Stimulated activated naive CD8-positive, alpha-beta T cell treated with anti-CD3 and anti-CD28 coated beads, Interleukin-15, Interleukin-2, amounts not matched to agents 100 ng/mL and 50 ng/mL, for 24 hours (primary cell): Measurements from ENCODE around the gene PRELID3B.

Source experiments
- H3K27ac Mint-ChIP-seq: one replicate; pipeline ENCODE4 v1.8.0; 2021; ENCODE audit warnings: mild to moderate bottlenecking, mixed read lengths
- H3K27me3 Mint-ChIP-seq: one replicate; pipeline ENCODE4 v1.8.0; 2021; ENCODE audit warnings: mixed read lengths
- H3K36me3 Mint-ChIP-seq: one replicate; pipeline ENCODE4 v1.8.0; 2021; ENCODE audit warnings: low read depth, mixed read lengths
- H3K4me1 Mint-ChIP-seq: one replicate; pipeline ENCODE4 v1.8.0; 2021; ENCODE audit warnings: low read depth, mixed read lengths
- H3K4me3 Mint-ChIP-seq: one replicate; pipeline ENCODE4 v1.8.0; 2021; ENCODE audit warnings: mild to moderate bottlenecking, mixed read lengths
- H3K9me3 Mint-ChIP-seq: one replicate; pipeline ENCODE4 v1.8.0; 2021; ENCODE audit warnings: mixed read lengths

The PRELID3B gene

DNA sequence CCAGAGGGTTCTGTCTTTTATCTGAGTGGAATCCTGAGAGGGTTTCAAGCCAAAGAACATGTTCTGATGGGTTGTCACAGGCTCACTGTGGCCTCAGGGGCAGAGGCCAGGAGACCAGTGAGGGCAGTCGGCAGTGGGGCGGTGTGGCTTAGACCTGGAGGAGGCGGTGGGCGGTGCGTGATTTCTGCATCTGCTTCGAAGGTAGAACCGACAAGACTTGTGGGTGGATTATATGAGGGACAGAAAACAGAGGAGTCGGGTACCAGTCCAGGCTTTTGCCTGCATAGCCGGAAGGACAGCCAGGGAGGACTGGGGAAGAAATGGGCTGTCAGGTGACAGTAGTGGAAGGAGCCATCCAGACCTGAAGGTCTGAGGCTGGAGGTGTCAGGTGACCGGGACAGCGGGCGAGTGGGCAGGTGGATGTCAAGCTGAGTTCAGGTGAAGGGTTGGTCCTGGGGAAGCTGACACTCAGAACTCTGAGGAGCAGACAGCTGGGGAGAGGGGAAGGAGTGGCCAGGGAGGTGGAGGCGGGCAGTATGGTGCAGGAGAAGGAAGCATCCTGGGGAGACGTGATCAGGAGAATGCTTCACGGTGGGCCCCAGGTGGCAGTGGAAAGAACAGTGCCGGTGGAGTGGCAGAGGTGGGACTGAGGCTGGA is 38.6 kb downstream of the PRELID3B start:
- Mint-ChIP-seq H3K4me3 (peak overlapping the region; percentile 75), H3K27me3 (no peaks in the 10 kb centered on the region), H3K4me1 (peaks cover 33% of the 10 kb centered on the region), H3K27ac (peak overlapping the region; percentile 83), H3K36me3 (peaks cover 5% of the 10 kb centered on the region), H3K9me3 (no peaks in the 10 kb centered on the region)

DNA sequence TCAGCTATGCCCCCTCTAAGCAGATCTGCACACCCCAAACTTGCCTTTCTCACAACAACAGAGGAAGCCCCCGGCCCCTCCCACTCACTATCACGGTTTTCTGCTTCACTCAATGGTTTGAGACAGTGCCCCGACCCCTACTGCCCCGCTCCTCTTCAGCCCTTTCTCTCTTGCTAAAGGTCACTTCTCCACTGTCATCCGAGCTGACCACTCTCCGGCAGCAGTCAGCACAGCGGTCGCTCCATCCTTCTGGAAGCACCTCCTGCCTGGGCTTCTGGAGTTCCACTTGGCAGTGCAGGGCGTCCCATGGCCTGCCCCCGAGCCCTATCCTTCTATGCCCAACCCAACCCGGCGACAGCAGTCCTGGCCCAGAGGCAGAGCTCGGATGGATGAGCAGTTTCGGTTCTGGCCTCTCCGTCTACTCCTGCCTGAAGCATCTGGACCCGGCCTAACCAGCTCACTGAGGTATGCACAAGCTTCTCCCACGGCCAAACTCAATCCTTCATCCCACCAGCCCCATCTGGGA is 39.6 kb downstream of the PRELID3B start:
- H3K4me3 Mint-ChIP-seq = no peak overlapping the region
- H3K27ac Mint-ChIP-seq = peak overlapping the region; percentile 45
- H3K9me3 Mint-ChIP-seq = no peaks in the 10 kb centered on the region
- H3K4me1 Mint-ChIP-seq = peaks cover 33% of the 10 kb centered on the region
- H3K27me3 Mint-ChIP-seq = no peaks in the 10 kb centered on the region
- peaks cover 9% of the 10 kb centered on the region for H3K36me3 Mint-ChIP-seq

DNA sequence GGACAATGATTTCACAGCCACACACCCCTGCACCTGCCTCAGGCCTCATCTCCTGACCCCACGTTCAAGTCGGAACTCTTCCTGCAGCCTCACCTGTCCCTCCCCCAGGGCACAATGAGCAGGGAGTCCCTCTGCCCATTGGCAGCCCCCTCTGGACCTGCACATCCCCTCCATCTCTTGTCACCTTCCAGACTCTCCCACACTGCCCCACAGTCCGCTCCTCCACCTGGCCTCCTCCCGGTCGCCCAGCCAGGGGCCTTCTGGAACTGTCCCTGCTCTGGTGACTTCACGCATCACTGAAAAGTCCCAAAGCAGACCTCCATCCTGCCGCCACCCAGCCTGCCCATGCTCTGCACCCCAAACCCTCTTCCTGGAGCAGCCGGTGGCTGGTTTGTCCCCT is 40.2 kb downstream of the PRELID3B start:
- H3K9me3 Mint-ChIP-seq = no peaks in the 10 kb centered on the region
- no peaks in the 10 kb centered on the region for H3K27me3 Mint-ChIP-seq
- no peak overlapping the region for H3K27ac Mint-ChIP-seq
- H3K36me3 Mint-ChIP-seq = peaks cover 15% of the 10 kb centered on the region
- H3K4me3 Mint-ChIP-seq = no peak overlapping the region
- H3K4me1 Mint-ChIP-seq = peaks cover 33% of the 10 kb centered on the region

DNA sequence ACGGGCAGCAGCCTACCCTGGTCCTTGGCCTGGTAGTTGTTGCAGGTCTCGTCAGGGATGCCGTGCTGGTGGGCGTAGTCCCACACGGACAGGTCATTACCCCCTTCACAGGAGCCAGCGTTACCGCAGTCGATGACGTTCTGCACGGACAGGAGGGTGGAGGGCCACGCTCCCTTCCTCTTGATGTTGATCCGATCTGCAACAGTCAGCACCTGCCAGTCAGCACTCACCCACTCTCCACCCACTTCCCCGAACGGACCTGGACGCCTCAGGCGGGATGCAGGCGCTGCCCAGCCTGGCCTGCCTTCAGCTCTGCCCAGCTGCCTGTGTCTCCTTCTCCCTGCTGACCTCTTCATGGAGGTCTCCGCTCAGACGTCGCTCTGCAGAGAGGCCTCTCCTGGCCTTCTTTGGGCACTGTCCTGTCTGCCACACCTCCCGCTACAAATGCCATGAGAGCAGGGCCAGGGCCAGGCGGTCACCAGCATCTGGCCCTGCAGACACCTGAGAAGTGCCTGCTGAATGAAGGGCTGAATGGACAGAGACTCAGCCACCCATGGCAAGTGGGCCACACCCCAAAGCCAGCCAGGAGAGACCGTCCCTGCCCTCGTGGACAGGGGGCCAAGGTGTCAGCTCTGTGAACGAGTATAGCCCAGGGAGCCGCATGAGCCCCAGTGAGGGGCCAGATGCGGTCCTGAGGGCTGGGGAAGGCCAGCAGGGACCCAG is 41.0 kb downstream of the PRELID3B start:
- Mint-ChIP-seq H3K4me1 (peaks cover 33% of the 10 kb centered on the region), H3K9me3 (no peaks in the 10 kb centered on the region), H3K27me3 (no peaks in the 10 kb centered on the region), H3K36me3 (peaks cover 22% of the 10 kb centered on the region), H3K4me3 (no peak overlapping the region), H3K27ac (no peak overlapping the region)

DNA sequence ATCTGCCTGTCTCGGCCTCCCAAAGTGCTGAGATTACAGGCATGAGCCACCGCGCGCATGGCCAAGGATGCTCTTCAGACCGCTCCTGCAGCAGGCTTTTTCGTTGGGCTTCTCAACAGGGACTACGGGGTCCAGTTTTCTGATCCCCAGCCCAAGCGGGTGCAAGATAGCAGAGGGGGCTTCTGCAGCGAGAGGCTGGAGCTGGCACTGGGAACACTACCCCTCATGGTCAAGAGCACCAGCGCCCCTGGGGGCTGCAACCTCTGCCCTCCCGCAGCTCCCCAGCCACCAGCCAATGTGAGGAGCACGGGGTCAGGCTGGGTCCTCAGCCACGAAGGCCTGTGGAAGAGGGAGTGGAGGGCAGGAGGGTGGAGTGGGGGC is 41.5 kb downstream of the PRELID3B start:
- Mint-ChIP-seq H3K4me1 (peaks cover 33% of the 10 kb centered on the region), H3K27ac (no peak overlapping the region), H3K4me3 (no peak overlapping the region), H3K36me3 (peaks cover 26% of the 10 kb centered on the region), H3K27me3 (no peaks in the 10 kb centered on the region), H3K9me3 (no peaks in the 10 kb centered on the region)

DNA sequence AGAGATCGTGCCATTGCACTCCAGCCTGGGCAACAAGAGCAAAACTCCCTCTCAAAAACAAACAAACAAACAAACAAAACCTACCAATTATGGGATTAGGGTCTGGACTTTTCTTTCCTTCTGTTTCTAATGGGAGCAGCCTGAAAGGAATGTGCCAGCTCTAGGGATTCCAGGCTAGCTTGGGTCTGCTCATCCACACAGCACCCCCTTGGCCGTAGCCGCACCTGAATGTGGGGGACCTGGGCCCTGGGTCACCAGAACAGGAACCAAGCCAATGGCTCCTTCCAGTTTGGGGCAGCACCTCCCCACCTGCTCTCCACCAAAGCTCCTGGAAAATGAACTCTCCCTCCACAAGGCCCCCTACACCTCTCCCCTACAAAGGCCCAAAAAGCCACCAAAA is 42.3 kb downstream of the PRELID3B start:
- H3K9me3 Mint-ChIP-seq = no peaks in the 10 kb centered on the region
- no peak overlapping the region for H3K4me3 Mint-ChIP-seq
- H3K36me3 Mint-ChIP-seq = peaks cover 33% of the 10 kb centered on the region
- H3K4me1 Mint-ChIP-seq = peaks cover 27% of the 10 kb centered on the region
- H3K27ac Mint-ChIP-seq = no peak overlapping the region
- H3K27me3 Mint-ChIP-seq = no peaks in the 10 kb centered on the region

DNA sequence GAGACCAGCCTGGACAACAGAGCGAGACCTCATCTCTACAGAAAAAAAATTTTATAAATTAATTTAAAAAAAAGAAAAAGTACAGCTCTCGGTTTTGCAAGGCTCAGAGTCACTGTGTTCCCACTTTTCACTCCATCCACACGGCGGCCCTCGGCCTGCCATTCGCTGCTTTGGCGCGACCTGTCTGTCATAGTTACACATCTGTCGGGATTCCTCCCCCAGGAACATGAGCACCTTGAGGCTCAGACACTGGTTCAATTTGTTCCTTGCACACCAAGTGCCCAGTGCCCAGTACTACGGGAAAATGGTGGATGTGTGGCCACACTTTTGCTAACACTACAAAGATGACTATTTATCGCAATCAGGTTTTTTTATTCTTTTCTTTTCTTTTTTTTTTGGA is 43.9 kb downstream of the PRELID3B start:
- Mint-ChIP-seq H3K4me3 (no peak overlapping the region), H3K36me3 (peaks cover 40% of the 10 kb centered on the region), H3K27ac (no peak overlapping the region), H3K9me3 (no peaks in the 10 kb centered on the region), H3K4me1 (peaks cover 17% of the 10 kb centered on the region), H3K27me3 (no peaks in the 10 kb centered on the region)

DNA sequence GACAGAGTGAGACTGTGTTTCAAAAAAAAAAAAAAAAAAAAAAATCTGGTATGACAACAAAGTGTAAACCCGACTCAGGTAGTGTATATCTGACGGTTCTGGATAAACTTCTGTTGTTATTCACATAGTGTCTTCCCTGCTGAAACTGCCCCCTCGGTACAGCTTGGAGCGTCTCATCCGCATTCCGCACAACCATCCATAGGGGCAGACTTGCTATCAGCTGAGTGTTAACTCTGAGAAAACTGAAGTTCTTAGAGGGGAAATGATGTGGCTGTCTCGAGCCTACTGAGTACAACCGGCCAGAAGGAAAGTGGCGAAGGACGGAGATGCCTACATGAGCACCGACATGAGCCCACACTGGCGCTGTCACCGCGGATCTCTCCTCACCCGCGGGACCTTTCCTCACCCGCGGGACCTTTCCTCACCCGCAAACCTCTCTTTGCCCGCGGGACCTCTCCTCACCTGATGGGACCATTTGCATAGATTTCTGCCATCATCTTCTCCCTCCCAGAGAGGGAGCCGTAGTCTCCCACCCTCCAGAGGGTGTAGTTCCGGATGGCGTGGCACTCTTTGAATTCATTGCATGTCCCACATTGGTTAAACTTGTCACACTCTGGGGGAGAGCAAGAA is 45.3 kb downstream of the PRELID3B start:
- no peaks in the 10 kb centered on the region for H3K27me3 Mint-ChIP-seq
- peaks cover 8% of the 10 kb centered on the region for H3K4me1 Mint-ChIP-seq
- no peak overlapping the region for H3K4me3 Mint-ChIP-seq
- H3K9me3 Mint-ChIP-seq = no peaks in the 10 kb centered on the region
- H3K27ac Mint-ChIP-seq = no peak overlapping the region
- peaks cover 50% of the 10 kb centered on the region for H3K36me3 Mint-ChIP-seq

DNA sequence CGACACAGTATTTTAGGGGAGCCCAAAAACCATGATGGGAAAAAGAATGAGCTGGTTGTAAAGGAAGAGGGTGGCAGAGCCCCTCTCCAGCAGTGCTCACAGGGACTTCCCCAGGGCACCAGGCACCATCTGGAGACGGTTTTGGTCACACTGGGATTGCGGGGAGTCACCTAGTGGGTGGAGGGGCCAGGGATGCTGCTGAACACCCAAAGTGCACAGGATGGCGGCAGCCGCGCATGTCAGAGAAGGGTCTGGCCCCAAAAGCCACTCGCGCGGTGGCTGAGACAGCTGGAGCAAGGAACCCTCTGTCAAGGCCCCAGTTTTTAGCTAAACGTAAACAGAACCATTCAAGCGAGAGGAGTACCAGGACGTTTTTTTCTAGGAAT is 46.4 kb downstream of the PRELID3B start:
- H3K27me3 Mint-ChIP-seq = no peaks in the 10 kb centered on the region
- H3K4me1 Mint-ChIP-seq = peaks cover 6% of the 10 kb centered on the region
- H3K9me3 Mint-ChIP-seq = no peaks in the 10 kb centered on the region
- no peak overlapping the region for H3K27ac Mint-ChIP-seq
- H3K36me3 Mint-ChIP-seq = peaks cover 60% of the 10 kb centered on the region
- no peak overlapping the region for H3K4me3 Mint-ChIP-seq

DNA sequence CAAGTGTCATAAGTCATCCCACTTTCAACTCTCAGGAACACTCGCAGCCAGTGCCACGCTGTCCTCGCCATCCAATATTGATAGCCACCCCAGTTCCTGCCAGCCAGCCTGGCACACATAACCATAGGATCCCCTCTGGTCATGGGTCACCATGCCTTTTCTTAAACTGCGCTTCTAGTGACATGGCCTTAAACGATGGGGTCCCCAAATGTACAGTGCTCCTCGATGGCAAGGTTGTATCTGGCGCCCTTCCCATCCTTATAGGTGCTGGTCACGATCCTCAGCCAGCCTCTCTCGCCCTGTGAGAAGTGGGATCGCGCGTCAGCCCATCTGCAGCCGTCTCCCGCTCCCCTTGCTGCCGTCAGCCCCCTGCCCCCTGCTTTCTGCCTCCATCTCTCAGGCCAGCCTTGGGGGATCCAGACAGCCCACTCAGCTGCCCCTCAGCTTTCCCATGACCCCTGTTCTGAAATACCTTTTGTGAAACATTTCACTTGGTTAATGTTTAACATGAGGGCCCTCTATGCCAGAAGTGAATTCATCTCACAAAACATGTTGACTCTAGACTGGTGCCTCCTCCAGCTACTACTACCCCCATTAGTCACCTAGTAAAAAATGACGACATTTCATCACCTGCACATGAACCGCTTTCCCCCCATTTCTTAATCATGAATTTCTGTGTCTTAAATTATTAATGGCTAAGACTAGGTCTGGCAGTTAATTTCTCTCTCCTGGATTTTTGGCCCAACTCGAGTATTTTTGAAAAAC is 46.9 kb downstream of the PRELID3B start:
- no peaks in the 10 kb centered on the region for H3K9me3 Mint-ChIP-seq
- H3K27me3 Mint-ChIP-seq = no peaks in the 10 kb centered on the region
- H3K4me1 Mint-ChIP-seq = peaks cover 6% of the 10 kb centered on the region
- no peak overlapping the region for H3K4me3 Mint-ChIP-seq
- peak overlapping the region; percentile 69 for H3K27ac Mint-ChIP-seq
- peaks cover 66% of the 10 kb centered on the region for H3K36me3 Mint-ChIP-seq

DNA sequence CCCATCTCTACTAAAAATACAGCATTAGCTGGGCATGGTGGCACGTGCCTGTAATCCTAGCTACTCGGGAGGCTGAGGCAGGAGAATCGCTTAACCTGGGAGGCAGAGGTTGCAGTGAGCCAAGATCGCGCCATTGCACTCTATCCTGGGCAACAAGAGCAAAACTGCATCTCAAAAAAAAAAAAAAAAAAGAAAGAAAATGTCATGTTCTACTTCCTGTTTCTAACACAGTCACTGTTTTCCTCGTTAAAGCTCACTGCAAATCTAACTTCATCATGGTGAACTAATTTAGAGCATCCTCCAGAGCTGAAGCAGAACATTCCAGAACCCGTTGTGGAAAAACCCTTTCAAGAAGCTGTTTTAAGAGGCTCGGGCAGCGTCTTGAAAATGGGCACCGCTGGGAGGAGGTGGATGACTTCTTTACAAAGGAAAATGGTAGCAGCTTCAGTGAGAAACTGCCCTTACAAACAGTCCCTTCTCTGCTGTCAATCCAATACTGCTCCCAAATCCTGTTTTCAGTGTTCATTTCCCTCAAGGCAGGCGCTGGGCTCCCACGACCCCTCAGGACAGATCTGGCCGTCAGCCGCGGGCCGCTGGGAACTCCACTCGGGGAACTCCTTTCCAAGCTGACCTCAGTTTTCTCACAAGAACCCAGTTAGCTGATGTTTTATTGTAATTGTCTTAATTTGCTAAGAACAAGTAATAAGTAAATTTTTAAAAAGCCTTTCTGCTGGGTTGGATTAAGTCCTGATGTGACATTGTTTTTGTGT is 48.0 kb downstream of the PRELID3B start:
- H3K9me3 Mint-ChIP-seq = no peaks in the 10 kb centered on the region
- H3K36me3 Mint-ChIP-seq = peaks cover 76% of the 10 kb centered on the region

DNA sequence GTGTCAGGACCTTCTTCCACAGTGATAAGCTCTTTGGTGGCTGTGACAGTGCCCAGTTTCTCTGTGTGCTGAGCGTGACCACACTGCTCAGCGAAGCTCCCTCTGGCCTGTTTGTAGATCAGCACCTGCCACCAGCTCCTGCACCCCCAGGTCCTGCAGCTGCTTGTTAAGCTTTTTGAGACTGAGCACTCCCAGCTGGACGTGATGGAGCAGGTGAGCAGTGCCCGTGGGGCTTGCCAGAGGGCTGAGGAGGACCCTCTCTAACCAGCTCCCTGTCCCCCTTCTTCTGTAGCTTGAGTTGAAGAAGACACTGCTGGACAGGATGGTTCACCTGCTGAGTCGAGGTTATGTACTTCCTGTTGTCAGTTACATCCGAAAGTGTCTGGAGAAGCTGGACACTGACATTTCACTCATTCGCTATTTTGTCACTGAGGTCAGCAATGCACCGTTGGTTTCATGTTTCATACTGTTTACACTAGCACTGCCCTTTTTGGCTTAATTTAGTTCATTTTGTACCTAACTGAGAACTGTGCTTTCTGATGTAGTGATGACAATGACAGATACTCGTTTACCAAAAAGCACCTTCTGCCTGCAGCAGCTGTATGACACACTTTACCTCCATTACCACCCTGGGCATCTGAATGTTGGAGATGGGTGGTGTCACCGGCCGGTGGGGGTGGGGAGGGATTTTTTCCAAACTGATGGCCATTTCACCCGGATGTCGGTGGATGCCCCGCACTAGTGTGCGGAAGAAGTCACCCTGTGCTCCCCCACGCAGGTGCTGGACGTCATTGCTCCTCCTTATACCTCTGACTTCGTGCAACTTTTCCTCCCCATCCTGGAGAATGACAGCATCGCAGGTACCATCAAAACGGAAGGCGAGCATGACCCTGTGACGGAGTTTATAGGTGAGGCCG is 49.0 kb downstream of the PRELID3B start:
- H3K4me3 Mint-ChIP-seq = no peak overlapping the region
- H3K36me3 Mint-ChIP-seq = peaks cover 83% of the 10 kb centered on the region
- no peaks in the 10 kb centered on the region for H3K27me3 Mint-ChIP-seq
- H3K27ac Mint-ChIP-seq = no peak overlapping the region
- peaks cover 6% of the 10 kb centered on the region for H3K4me1 Mint-ChIP-seq
- no peaks in the 10 kb centered on the region for H3K9me3 Mint-ChIP-seq

More for the DNA sequence above, 48.0 kb downstream of the PRELID3B start:
- Mint-ChIP-seq H3K27ac (peak overlapping the region; percentile 52), H3K4me3 (no peak overlapping the region), H3K4me1 (peaks cover 6% of the 10 kb centered on the region), H3K27me3 (no peaks in the 10 kb centered on the region)

DNA sequence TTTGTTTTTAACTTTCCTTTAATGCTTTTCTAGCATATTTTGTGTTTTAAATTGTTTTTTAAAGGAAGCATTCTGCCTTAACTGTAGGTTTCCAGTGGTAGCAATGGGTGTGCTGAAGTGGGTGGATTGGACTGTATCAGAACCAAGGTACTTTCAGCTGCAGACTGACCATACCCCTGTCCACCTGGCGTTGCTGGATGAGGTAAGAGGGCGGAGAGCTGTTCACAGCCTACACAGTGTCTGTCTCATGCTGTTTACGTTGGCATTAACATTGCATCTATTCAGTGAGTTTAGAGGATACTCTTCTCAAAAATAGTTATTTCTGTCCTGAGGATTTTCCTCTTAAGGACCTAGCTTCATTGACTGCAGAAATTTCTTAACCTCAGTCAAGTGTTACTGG is 49.7 kb downstream of the PRELID3B start:
- Mint-ChIP-seq H3K27ac (peak overlapping the region; percentile 45), H3K36me3 (peaks cover 84% of the 10 kb centered on the region), H3K9me3 (no peaks in the 10 kb centered on the region)

More for the DNA sequence above, 49.7 kb downstream of the PRELID3B start:
- no peak overlapping the region for H3K4me3 Mint-ChIP-seq
- no peaks in the 10 kb centered on the region for H3K27me3 Mint-ChIP-seq
- H3K4me1 Mint-ChIP-seq = peaks cover 6% of the 10 kb centered on the region
